Retinal pigment epithelial cell (primary cell): ENCODE measurements around the gene ANXA2R.

Experiments used
- DNase-seq: peaks from one replicate; pipeline ENCODE4 v3.0.0-alpha.2; 2010; ENCODE audit warnings: low read depth
- H3K4me3 ChIP-seq: 2 replicates; pipeline ENCODE4 v1.5.1; 2011; ENCODE audit warnings: mild to moderate bottlenecking, low read length, control low read depth, moderate library complexity
- TF ChIP-seq, protein P1 (sequence below): conservative IDR thresholded peaks from 2 replicates; pipeline ENCODE4 v1.5.1; 2011; ENCODE audit warnings: low read depth, low read length, control low read depth, inconsistent platforms

Gene ANXA2R

DNA sequence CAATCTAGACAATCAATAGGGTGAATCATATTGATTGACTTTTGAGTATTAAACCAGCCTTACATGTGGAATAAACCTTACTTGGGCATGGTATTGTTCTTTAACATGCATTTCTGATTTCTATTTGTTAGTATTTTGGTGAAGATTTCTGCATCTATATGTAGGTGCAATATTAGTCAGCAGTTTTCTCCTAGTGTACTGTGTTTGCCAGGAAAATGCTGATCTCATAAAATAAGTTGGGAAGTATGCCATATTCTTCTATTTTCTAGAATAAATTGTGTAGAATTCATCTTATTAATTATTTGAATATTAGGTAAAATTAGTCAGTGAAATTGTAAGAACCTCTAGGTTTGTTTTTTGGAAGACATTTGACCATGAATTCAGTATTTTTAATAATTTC is 38.4 kb downstream of the ANXA2R start:
- no peak for DNase-seq
- H3K4me3 ChIP-seq, result no peak overlapping the region
- TF ChIP-seq, protein P1, sequence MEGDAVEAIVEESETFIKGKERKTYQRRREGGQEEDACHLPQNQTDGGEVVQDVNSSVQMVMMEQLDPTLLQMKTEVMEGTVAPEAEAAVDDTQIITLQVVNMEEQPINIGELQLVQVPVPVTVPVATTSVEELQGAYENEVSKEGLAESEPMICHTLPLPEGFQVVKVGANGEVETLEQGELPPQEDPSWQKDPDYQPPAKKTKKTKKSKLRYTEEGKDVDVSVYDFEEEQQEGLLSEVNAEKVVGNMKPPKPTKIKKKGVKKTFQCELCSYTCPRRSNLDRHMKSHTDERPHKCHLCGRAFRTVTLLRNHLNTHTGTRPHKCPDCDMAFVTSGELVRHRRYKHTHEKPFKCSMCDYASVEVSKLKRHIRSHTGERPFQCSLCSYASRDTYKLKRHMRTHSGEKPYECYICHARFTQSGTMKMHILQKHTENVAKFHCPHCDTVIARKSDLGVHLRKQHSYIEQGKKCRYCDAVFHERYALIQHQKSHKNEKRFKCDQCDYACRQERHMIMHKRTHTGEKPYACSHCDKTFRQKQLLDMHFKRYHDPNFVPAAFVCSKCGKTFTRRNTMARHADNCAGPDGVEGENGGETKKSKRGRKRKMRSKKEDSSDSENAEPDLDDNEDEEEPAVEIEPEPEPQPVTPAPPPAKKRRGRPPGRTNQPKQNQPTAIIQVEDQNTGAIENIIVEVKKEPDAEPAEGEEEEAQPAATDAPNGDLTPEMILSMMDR, result no peak

DNA sequence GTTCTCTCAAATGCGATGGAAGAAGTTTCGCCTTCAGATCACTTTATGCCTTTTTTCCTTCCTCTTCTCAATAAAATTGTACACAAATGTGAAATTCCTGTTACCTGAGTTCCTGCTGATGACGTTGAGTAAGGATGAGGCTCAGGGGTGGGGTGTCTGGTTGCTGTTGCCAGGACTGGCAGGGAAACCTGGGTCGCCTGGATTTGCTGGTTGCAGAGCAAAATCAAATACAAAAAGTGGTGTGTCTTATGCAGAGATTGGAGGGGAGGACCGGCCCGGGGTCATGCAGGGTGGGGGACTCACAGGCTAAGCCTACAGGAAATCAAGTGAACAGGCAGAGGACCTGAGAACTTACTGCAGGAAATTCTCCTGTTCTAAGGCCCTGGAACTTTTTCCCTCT is 39.2 kb downstream of the ANXA2R start:
- TF ChIP-seq, protein P1, result no peak
- H3K4me3 ChIP-seq, result peak overlapping the region; percentile 45
- no peak for DNase-seq

GRCh38 chr5:43000111-43000840 is 39.8 kb downstream of the ANXA2R start:
- H3K4me3 ChIP-seq, result peak overlapping the region; percentile 45
- TF ChIP-seq, protein P1, result no peak
- DNase-seq, result no peak

DNA sequence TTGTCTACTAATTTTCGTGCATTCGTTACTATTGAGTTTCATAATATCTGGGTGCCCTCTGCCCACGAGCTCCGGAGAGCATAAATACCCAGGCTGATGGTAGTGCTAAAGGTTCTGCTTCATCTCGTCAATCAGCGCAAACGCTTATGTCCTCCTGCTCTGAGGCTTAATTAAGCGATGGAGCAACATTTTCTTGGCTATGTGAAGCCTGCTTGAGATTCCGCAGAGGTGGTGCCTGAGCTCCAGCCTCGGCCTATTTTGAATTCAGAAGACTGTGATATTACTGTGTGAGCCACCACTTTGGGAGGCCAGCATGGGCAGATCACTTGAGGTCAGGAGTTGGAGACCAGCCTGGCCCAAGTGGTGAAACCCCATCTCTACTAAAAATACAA is 44.8 kb downstream of the ANXA2R start:
- DNase-seq, result no peak
- TF ChIP-seq, protein P1, result no peak
- peak overlapping the region; percentile 65 for H3K4me3 ChIP-seq

- H3K4me3 ChIP-seq, result peak overlapping the region; percentile 65
- DNase-seq, result peak; percentile 92
- TF ChIP-seq, protein P1, result peak; percentile 83
Observed at GRCh38 chr5:42994555-42995359, 45.4 kb downstream of the ANXA2R start.

DNA sequence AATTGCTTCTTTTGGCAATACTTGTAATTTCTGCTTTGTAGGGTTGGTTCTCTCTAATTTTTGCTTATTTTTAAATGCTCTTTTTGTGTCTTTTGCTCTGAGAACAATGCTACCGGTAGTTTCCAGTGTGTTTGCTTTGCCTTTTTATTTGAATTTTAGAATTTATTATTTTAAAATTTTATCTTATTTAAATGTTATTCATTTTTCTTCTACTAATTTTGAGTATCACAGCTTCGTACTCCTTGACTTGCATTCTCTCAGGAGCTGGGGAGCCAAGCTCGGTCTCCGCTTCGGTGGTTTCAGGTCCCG is 45.9 kb downstream of the ANXA2R start:
- peak overlapping the region; percentile 65 for H3K4me3 ChIP-seq
- no peak for DNase-seq
- TF ChIP-seq, protein P1, result no peak
